Activated naive CD4-positive, alpha-beta T cell treated with anti-CD3 and anti-CD28 coated beads, Interleukin-2, amount 50 U/mL, for 16 hours (primary cell): ENCODE data around the gene GPT2.
"Not testable (repeated sequence)": the region's sequence is repeated elsewhere in the genome, so short reads cannot be mapped to it uniquely, and the experiment has no call there.

ENCODE experiments used
- DNase-seq: peaks from one replicate; pipeline ENCODE4 v3.0.0-alpha.2; 2020

GPT2 gene

DNA sequence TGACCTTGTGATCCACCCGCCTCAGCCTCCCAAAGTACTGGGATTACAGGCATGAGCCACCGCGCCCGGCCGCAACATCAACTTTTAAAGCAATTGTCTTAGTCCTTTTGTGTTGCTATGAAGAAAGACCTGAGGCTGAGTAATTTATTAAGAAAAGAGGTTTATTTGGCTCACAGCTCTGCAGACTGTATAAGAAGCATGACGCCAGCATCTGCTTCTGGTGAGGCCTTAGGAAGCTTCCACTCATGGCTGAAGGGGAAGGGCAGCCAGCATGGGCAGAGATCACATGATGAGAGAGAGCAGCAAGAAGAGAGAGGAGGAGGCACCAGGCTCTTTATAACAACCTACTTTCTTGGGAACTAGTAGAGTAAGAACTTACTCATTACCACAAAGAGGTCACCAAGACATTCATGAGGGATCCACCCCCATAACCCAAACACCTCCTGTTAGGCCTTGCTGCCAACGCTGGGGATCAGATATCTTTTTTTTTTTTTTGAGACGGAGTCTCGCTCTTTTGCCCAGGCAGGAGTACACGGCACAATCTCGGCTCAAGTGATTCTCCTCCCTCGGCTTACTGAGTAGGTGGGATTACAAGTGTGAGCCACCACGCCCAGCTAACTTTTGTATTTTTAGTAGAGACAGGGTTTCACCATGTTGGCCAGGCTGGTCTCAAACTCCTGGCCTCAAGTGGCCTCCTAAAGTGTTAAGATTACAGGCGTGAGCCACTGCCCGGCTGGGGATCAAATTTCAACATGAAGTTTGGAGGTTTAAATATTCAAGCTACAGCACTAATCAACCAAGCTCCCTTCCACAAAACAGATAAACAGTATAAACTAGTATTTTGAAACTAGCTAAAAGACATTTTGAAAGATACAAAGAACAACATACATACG is 21.4 kb upstream of the GPT2 start:
- no peak for DNase-seq

DNA sequence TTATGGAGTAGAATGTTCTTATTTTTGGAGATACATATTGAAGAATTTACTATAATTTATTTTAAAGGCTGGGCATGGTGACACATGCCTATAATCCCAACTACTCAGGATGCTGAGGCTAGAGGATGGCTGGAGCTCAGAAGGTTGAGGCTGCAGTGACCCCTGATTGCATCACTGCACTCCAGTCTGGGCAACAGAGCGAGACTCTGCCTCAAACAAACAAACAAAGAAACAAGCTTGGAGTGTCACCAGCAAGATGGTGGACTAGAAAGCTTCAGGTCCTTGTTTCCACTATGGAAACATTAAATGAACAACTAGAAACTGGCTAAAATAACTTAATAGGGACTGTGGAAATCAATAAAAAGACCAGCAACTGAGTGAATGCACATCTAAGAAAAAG is 17.9 kb upstream of the GPT2 start:
- DNase-seq = no peak

DNA sequence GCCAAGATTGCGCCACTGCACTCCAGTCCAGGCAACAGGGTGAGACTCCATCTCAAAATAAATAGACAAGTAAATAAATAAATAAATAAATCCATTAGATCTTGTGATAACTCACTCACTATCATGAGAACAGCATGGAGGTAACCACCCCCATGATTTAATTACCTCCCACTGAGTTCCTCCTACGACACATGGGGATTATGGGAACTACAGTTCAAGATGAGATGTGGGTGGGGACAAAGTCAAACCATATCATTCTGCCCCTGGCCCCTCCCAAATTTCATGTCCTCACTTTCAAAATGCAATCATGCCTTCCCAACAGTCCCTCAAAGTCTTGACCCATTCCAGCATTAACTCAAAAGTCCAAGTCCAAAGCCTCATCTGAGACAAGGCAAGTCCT is 16.7 kb upstream of the GPT2 start:
- DNase-seq = not testable (repeated sequence)

DNA sequence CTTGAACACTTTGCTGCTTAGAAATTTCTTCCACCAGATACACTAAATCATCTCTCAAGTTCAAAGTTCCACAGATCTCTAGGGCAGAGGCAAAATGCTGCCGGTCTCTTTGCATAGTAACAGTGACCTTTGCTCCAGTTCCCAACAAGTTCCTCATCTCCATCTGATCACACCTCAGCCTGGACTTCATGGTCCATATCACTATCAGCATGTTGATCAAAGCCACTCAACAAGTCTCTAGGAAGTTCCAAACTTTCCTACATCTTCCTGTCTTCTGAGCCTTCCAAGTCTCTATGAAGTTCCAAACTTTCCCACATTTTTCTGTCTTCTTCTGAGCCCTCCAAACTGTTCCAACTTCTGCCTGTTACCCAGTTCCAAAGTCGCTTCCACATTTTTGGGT is 15.3 kb upstream of the GPT2 start:
- DNase-seq = not testable (repeated sequence)

DNA sequence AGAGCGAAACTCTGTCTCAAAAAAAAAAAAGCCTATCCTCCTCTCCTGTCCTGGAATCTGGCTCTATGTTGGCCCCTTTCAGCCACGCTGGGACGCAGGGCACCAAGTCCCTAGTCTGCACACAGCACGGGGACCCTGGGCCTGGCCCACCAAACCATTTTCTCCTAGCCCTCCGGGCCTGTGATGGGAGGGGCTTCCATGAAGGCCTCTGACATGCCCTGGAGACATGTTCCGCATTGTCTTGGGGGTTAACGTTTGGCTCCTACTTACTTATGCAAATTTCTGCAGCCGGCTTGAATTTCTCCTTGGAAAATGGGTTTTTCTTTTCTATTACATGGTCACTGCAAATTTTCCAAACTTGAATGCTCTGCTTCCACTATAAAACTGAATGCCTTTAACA is 12.6 kb upstream of the GPT2 start:
- no peak for DNase-seq

DNA sequence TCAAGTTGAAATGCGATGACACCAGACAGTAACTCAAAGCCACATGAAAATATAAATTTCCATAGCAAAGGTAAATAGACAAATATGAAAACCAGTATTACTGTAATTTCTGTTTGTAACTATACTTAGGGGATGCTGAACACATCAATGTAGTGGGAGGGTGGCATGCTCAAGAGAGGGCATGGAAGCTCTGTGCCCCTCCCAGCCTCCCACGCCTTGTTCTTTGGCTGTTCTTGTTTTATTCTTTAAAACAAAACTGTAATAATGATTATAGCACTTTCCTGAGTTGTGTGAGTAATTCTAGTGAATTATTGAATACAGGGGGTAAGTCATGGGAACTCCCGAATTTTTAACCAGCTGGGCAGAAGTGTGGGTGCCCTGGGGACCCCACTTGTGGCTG is 11.0 kb upstream of the GPT2 start:
- no peak for DNase-seq

DNA sequence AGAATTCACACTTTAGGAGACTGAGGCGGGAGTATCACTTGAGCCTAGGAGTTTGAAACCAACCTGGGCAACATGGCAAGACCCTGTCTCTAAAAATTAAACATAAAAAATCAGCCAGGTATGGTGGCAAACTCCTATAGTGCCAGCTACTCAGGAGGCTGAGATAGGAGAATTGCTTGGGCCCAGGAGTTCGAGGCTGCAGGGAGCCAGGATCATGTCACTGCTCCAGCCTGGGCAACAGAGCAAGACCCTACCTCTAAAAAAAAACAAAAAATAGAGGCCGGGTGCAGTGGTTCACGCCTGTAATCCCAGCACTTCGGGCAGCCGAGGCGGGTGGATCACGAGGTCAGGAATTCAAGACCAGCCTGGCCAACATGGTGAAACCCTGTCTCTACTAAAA is 8.9 kb upstream of the GPT2 start:
- no peak for DNase-seq

DNA sequence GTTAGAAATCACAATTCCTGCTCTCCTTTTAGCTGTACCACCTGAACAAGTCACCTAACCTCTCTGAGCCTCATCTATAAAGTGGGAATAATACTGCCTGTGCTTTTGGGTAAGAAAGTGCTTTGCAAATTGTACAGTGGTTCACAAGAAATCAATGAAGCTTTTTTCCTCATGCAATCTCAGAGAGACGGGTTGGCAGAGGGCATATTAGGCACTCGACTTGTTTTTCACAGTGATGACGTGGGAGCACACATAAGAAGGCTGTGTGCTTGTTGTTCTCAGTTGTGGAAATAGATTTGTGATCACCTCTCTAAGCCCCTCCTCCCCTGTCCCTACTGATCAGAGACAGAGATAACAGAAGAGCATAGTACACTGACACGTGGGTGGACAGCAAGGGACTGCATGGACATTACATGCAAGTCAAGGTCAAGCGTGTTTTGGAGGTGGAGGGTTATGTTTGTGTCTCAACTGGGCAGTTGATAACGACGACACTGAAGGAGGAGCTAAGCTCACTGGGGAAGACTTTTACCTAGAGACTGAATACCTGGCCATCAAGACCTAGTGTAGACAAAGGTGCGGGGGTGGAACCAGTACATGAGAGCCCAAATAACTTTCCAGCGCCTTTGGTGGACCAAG is 1.7 kb upstream of the GPT2 start:
- DNase-seq = no peak

DNA sequence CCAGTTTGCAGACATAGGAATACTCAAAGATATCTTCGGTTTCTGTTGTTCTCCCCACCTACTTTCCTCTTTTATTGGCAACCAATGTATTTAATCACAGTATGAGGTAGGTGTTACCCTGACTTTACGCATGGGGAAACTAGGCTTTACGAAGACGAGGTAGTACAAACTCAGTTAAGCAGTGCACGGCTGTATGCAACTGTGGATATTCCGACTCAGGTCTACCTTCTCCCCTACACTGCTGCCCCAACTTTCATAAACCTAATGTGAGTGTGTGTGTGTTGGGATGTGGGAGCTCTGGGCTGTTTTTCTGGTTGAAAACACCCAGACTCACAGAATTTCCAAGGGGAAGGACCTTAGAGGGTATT is 1.2 kb upstream of the GPT2 start:
- no peak for DNase-seq

DNA sequence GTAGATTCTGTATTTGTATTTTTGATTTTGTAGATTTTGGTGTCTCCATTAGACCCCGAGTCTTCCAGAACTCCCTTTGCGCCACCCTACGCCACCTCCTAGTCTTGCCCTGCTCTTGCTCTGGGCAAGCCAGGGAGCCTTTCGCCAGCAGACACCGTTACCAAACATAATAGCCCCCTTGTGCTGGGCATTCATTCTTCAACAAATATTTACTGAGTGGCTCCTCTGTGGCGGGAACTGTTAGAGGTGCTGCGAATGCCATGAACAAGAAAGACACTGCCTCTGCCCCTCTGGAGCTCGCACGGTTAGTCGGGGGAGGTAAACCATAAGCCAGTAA is 841 bp upstream of the GPT2 start:
- DNase-seq = no peak

DNA sequence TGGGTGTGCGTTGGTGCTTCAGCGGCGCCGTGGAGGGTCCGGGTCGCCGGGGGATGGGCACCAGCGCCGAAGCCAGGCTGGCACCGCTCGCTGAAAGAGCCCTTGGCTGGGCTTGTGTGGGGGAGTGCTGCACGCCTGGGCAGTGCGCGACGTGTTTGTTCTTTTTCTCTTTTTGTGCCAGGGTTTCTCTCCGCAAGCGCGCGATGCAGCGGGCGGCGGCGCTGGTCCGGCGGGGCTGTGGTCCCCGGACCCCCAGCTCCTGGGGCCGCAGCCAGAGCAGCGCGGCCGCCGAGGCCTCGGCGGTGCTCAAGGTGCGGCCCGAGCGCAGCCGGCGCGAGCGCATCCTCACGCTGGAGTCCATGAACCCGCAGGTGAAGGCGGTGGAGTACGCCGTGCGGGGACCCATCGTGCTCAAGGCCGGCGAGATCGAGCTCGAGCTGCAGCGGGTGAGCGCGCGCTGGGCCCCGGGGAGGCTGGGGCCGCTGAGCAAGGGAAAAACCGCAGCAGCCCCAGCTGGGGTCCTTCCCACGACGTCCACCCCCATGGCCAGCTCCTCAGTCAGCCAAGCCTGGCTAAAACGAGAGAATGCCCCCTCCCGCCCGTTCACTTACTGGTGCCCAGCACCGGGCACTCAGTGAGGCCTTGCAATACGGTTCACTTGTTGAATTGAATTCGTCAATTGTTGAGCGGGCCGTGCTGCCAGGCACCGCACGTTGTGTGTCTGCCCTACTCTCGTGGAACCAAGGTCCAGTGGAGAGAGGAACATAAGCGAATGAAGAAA is 541 bp downstream of the GPT2 start:
- DNase-seq = peak; percentile 34

DNA sequence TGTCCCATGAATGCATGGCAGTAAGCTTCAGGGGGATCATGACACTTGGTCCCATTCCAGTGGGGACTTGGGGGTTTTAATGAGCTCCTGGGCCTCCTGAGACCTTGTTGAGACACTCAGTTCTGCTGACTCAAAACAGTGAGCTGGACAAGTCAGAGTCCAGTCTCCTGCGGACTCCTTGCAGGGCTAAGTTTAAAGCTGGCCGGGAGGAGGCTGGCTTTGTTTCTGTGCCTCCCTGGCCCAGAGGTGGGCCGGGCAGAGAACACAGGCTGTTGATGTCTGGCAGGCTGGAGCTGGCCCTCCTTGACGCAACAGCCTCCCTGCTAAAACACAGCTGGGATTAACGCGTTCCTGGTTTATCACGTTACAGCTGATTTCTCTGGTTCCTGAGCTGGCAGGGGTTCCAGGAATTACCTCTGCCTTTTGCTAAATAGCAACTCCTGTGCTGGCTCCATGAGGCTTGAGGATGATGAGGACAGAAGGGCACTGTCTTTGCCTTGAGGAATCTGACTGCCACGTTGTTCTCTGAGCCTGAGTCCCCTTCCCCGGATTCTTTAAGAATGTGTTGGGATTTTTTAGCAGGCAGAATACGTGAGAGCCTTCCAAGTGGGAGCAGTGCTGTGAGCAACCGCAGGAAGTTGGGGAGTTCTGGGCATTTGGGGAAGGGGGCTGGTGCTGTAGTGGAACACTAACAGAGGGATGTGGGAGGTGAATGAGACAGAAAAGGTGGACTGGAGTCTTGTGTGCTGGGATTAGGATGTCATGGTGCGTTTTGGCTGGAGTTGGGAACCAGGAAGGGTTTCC is 2.0 kb downstream of the GPT2 start:
- no peak for DNase-seq

DNA sequence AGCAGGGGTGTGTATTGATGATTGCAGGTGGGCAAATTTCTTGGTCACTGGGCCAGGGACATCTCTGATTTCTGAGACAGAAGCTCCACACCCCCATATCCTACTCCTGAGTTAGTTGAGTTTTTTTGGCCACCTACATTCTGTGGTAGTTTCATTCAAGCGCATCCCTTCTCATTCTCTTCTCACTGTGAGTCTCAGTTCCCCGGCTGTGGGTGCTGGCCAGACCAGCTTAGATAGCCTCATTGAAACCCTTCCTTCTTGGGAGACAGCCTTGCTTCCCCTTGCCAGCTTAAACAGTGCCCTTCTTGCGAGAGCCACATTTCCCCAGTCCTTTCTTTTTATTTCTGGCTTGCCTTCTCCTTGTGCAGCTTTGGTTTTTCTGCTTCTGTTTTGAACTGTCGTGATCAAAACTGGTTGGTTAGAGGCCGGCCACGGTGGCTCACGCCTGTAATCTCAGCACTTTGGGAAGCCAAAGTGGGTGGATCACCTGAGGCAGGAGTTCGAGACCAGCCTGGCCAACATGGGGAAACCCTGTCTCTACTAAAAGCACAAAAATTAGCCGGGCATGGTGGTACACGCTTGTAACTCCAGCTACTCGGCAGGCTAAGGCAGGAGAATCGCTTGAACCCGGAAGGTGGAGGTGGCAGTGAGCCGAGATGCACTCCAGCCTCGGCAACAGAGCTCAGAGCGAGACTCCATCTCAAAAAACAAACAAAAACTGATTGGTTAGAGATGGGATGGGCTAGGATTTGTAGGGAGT is 2.8 kb downstream of the GPT2 start:
- no peak for DNase-seq

DNA sequence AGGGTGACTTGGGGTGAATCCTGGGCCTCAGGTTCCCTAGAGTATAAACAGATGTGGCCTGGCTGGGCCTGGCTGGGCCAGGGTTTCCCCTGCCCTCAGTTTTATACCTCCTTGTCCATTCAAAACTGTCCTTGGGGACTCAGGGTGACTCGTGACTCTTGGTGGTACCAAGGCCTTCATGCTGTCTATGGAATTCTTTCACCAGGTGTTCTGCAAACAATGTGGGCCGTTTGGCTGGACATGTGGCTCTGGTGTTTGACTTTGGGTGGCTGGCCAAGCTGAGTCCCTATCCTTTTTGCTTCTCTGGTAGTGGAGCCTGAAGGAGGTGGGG is 3.3 kb downstream of the GPT2 start:
- DNase-seq = no peak

DNA sequence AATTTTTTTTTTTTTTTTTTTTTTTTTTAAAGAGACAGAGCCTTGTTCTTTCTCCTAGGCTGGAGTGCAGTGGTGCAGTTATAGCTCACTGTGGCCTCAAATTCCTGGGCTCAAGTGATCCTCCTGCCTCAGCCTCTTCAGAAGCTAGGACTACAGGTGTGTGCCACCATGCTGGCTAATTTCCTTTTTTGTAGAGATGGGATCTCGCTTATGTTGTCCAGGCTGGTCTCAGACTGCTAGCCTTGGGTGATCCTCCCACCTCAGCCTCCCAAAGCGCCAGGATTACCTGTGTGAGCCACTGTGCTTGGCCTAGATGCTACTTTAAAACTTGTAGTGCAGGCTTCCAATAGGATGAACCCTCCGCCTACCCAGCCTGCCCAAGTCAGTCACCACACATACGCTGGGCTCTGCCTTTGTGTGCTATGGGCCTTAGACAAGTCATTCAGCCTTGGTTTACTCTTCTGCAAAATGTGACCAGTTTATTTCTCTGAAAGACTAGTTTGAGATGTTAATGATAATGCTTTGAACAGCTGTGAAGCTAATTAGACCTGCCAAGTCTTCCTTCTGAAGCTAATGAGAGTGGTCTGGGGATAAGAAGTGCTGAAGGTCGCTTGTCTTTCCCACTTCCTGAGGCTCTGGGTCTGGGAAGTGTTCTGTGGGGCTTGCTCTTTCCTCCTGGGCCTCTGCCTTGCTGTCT is 5.2 kb downstream of the GPT2 start:
- no peak for DNase-seq

DNA sequence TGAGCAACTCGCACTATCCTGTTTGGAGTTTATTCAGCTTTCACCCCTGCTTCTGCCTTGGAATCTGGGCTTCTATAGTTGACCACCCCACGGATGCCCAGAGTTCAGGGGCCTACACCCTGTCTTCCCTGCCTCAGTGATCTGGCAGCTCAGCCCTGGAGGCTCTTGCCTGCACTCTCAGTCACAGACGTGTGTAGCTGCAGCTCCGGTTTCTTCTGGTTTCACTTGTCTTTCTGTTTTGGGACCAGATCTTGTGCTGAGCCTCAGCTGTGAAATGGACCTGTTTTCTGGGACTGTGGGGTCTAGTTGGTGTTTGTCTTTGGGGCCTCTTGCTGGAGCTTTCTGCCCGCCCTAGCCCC is 5.8 kb downstream of the GPT2 start:
- DNase-seq = no peak

DNA sequence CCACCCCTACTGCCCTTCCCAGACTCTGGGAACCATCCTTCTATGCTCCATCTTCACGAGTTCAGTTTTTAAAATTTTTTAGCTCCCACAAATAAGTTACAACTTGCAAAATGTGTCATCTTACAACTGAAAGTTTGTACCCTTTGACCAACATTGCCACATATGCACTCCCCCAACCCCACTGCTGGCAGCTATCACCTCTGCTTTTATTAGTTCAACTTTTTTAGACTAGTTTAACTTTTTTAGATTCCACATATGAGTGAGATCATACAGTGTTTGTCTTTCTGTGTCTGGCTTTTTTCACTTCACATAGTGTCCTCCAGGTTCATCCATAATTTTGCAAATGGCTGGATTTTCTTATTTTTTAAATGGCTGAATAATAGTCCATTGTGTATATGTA is 7.7 kb downstream of the GPT2 start:
- no peak for DNase-seq

DNA sequence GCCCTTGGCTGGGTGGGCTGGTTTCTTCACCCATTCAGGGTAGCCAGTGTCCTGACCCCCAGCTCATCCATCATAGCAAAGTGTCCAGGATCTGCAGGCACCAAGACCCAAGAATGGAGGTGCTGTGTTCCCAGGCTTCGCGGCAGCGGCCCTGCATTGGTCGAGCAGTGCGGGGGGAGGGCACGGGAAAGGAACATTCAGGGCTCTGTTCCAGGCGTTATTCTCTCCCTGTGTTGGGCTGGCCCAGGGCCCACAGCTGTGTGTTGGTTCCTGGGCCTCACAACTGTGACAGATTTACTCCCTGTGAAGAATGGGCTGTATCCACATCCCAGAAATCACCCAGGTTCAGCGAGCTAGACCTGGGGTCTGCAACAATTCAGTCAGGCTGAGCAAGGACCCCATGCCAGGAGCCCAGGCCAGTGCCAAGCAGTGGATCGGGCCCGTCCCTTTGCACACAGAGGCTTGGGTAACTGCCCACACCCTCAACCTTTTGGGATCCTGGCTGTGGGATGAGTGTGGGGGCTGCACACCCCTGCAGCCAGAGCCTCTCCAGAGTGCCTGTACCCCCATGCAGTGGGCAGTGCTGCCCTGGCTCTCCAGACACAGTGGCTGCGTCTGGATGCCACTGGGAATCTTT is 10.0 kb downstream of the GPT2 start:
- DNase-seq = no peak

DNA sequence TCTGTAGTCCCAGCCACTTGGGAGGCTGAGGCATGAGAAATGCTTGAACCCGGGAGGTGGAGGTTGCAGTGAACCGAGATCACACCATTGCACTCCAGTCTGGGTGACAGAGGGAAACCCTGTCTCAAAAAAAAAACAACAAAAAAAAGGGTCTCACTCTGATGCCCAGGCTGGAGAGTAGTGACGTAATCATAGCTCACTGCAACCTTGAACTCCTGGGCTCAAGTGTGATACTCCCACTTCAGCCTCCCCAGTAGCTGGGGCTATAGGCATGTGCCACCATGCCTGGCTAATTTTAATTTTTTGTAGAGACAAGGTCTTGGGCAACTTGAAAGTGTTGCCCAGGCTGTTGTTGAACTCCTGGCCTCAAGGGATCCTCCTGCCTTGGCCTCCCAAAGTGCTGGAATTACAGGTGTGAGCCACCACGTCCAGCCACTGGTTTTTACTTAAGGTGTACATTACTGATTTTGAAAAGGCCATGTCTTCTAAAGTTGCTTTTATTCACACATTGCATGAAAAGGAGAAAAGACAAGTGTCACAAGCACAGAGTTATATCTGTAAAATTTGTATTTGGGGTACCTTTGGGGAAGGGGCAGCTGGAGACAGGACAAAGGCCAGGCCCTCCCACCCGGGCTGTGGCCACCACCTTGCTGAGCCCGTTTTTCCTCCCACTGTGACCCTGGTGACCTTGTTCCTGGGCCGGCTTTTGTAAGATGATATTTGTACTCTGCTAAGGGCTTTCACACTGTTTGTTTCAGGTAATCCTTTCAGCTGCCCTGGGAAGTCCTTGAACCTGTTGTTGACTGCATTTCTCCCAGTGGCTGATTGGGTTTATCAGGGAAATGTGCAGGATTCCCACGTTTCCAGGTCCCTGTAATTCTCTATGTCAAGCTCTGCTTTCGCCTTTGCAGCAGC is 11.5 kb downstream of the GPT2 start:
- no peak for DNase-seq

DNA sequence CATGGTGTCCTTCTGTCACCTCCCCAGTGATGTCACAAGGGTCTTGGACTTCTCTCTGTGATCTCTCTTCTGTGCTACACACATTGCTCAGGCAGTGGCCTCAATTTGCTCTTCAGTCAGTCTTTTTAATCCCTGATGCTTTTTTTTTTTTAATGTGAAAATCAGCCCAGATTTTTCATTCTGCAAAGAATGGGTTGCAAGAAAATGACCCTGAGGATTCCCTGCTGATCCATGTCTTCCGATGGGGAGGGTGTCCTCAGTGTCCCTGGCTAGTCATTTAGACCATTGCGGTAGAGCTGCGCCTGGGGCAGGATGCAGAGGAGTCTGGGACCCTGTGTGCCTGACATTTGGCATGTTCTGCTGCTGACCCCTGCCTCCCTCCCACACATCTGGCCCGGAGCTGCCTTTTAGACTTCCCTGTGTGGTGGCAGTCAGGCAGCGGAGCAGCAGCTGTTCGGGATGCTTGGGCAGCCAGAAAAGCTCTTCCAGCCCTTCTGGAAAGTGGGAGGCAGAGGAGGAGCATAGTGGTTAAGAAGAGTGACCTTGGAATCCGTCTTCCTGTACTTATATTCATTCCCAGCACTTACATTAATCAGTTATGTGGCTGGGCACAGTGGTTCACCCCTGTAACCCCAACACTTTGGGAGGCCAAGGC is 12.3 kb downstream of the GPT2 start:
- DNase-seq = no peak
